Loucy (cell line): Measurements from ENCODE around the gene MYO3A.
"Not testable (repeated sequence)": the region's sequence is repeated elsewhere in the genome, so short reads cannot be mapped to it uniquely, and the experiment has no call there.

Experiments used
- H2AFZ ChIP-seq: fragments of 200-600 bp; sonication (generic); 2 replicates; pipeline ENCODE4 v1.6.0; 2016; ENCODE audit warnings: antibody characterized with exemption, mild to moderate bottlenecking, low read length, moderate library complexity
- H3F3A ChIP-seq: fragments of 200-600 bp; 2 replicates; pipeline ENCODE4 v1.6.0; 2016; ENCODE audit warnings: antibody characterized with exemption, low read depth, mild to moderate bottlenecking
- H3K27me3 ChIP-seq: fragments of 200-600 bp; sonication (generic); 2 replicates; pipeline ENCODE4 v1.6.1; 2014; ENCODE audit warnings: low read length, mild to moderate bottlenecking; ENCODE audit not compliant: insufficient read depth, poor library complexity, severe bottlenecking
- H3K36me3 ChIP-seq: fragments of 200-600 bp; sonication (generic); 2 replicates; pipeline ENCODE4 v1.6.1; 2016; ENCODE audit warnings: low read length; ENCODE audit not compliant: insufficient read depth
- H3K4me1 ChIP-seq: fragments of 200-600 bp; sonication (generic); 2 replicates; pipeline ENCODE4 v1.5.1; 2014; ENCODE audit warnings: low read length, mild to moderate bottlenecking; ENCODE audit not compliant: insufficient read depth, poor library complexity, severe bottlenecking
- H3K4me2 ChIP-seq: fragments of 200-600 bp; sonication (generic); 2 replicates; pipeline ENCODE4 v1.6.0; 2014; ENCODE audit warnings: antibody characterized with exemption, low read length, low read depth, mild to moderate bottlenecking; ENCODE audit not compliant: poor library complexity, severe bottlenecking
- H3K4me3 ChIP-seq: fragments of 200-600 bp; sonication (generic); 2 replicates; pipeline ENCODE4 v1.5.1; 2014; ENCODE audit warnings: low read length, mild to moderate bottlenecking, mixed read lengths; ENCODE audit not compliant: poor library complexity, severe bottlenecking
- H3K79me2 ChIP-seq: fragments of 200-600 bp; sonication (generic); 2 replicates; pipeline ENCODE4 v1.6.1; 2014; ENCODE audit warnings: low read length; ENCODE audit not compliant: insufficient read depth
- H3K9ac ChIP-seq: fragments of 200-600 bp; sonication (generic); 2 replicates; pipeline ENCODE4 v1.6.0; 2014; ENCODE audit warnings: mild to moderate bottlenecking, low read depth, low read length, moderate library complexity; ENCODE audit not compliant: poor library complexity, severe bottlenecking
- H3K9me2 ChIP-seq: fragments of 200-600 bp; sonication (generic); replicated peaks from 2 replicates; pipeline ENCODE4 v1.6.1; 2016; ENCODE audit warnings: low read depth, low read length, mixed read lengths
- H3K9me3 ChIP-seq: fragments of 200-600 bp; sonication (generic); 2 replicates; pipeline ENCODE4 v1.6.1; 2014; ENCODE audit warnings: mild to moderate bottlenecking, antibody characterized with exemption, low read length, low read depth; ENCODE audit not compliant: insufficient read depth
- H4K20me1 ChIP-seq: fragments of 200-600 bp; sonication (generic); 2 replicates; pipeline ENCODE4 v1.6.0; 2014; ENCODE audit warnings: antibody characterized with exemption, low read length, mild to moderate bottlenecking; ENCODE audit not compliant: insufficient read depth, poor library complexity, severe bottlenecking
- EZH2phosphoT487 ChIP-seq: fragments of 200-600 bp; IDR thresholded peaks from 2 replicates; pipeline ENCODE4 v1.6.1; 2018; ENCODE audit warnings: antibody characterized with exemption, mild to moderate bottlenecking, moderate library complexity, borderline replicate concordance
- TF ChIP-seq, protein P1 (sequence below): fragments of 200-600 bp; sonication (generic); conservative IDR thresholded peaks from 2 replicates; pipeline ENCODE4 v1.5.1; 2014; ENCODE audit warnings: mild to moderate bottlenecking, antibody characterized with exemption, low read length

Gene MYO3A

DNA sequence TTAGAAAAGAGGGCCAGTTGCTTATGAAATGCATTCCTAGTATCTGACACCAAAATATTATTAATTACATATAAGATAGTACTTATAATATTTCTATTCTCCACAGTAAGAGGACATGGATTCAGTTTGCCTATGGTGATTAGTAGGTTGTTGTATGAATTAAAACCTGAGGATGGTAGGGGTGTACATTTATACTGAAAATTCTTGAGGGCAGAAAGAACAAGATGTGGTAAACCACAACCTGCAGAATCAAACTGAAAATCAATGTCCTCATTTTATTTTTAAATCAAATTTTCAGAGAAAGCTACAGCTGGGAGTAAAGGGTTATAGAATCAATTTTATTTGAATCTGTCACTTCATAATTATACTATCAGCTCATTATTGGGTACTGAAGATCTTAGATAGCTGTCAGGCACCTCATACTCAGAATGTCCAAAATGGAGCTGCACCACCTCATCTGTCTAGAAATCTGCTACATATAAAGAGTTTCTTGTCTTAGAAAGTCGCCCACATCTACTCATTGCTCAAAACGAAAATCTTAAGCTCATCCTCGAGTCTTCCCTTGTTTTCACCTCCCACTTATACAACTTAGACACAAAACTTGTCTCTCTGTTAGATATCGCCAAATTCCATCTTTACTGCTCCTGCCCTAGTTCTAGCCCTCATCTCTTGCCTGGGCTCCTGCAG is 65.4 kb downstream of the MYO3A start:
- H2AFZ ChIP-seq = no peak overlapping the region
- TF ChIP-seq EZH2phosphoT487 = no peak
- TF ChIP-seq, protein P1, sequence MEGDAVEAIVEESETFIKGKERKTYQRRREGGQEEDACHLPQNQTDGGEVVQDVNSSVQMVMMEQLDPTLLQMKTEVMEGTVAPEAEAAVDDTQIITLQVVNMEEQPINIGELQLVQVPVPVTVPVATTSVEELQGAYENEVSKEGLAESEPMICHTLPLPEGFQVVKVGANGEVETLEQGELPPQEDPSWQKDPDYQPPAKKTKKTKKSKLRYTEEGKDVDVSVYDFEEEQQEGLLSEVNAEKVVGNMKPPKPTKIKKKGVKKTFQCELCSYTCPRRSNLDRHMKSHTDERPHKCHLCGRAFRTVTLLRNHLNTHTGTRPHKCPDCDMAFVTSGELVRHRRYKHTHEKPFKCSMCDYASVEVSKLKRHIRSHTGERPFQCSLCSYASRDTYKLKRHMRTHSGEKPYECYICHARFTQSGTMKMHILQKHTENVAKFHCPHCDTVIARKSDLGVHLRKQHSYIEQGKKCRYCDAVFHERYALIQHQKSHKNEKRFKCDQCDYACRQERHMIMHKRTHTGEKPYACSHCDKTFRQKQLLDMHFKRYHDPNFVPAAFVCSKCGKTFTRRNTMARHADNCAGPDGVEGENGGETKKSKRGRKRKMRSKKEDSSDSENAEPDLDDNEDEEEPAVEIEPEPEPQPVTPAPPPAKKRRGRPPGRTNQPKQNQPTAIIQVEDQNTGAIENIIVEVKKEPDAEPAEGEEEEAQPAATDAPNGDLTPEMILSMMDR = no peak
- no peaks in the 10 kb centered on the region for H3F3A ChIP-seq
- H3K4me3 ChIP-seq = no peak overlapping the region
- no peaks in the 10 kb centered on the region for H3K36me3 ChIP-seq
- H3K4me2 ChIP-seq = no peak overlapping the region
- H4K20me1 ChIP-seq = no peaks in the 10 kb centered on the region
- H3K9me3 ChIP-seq = no peaks in the 10 kb centered on the region
- no peaks in the 10 kb centered on the region for H3K4me1 ChIP-seq
- H3K9ac ChIP-seq = no peak overlapping the region
- no peaks in the 10 kb centered on the region for H3K79me2 ChIP-seq
- no peaks in the 10 kb centered on the region; the same call in 1 of the 2 replicates for H3K9me2 ChIP-seq
- H3K27me3 ChIP-seq = no peaks in the 10 kb centered on the region

DNA sequence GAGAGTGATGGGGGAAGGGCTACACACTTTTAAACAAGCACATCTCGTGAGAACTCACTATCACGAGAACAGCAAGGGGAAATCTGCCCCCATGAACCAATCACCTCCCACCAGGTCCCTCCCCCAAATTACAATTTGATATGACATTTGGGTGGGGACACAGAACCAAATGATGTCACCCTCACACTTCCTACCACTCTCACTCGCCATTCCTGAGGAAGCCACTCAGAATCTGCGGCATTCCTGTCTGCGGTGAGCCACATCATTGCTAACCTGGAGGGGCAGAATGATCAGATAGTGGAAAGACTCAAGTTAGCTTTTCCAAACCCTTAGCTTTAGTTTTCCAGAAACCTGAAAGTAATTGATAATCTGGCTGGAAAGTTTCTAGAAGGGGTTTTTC is 66.9 kb downstream of the MYO3A start:
- Histone ChIP-seq H3K9me2 (no peaks in the 10 kb centered on the region; the same call in 1 of the 2 replicates), H3F3A (no peaks in the 10 kb centered on the region), H2AFZ (no peak overlapping the region), H3K9me3 (no peaks in the 10 kb centered on the region), H4K20me1 (no peaks in the 10 kb centered on the region), H3K79me2 (no peaks in the 10 kb centered on the region), H3K4me1 (no peaks in the 10 kb centered on the region), H3K36me3 (no peaks in the 10 kb centered on the region), H3K4me3 (no peak overlapping the region), H3K27me3 (no peaks in the 10 kb centered on the region), H3K9ac (no peak overlapping the region), H3K4me2 (no peak overlapping the region)
- TF ChIP-seq, protein P1 = no peak
- no peak for TF ChIP-seq EZH2phosphoT487

DNA sequence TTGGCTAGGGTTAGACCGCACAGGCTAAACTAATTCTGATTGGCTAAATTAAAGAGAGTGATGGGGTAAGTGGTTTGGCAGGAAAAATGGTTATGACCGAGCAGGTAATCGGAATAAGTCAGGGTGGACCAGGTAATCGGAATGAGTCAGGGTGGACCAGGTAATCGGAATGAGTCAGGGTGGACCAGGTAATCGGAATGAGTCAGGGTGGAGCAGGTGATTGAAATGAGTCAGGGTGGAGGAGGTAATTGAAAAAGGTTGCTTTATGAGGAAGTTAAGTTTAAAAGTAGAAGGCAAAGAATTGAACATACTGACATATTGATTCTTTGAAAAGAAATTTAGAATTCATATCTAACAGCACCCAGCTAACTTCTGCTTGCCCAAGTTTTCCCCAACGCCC is 68.4 kb downstream of the MYO3A start:
- not testable (repeated sequence) for H3K79me2 ChIP-seq, H3K4me3 ChIP-seq, H3K9me3 ChIP-seq, H2AFZ ChIP-seq, H3K36me3 ChIP-seq, H3K27me3 ChIP-seq, H3K4me2 ChIP-seq, H3K4me1 ChIP-seq, H4K20me1 ChIP-seq, H3F3A ChIP-seq, H3K9ac ChIP-seq, H3K9me2 ChIP-seq

DNA sequence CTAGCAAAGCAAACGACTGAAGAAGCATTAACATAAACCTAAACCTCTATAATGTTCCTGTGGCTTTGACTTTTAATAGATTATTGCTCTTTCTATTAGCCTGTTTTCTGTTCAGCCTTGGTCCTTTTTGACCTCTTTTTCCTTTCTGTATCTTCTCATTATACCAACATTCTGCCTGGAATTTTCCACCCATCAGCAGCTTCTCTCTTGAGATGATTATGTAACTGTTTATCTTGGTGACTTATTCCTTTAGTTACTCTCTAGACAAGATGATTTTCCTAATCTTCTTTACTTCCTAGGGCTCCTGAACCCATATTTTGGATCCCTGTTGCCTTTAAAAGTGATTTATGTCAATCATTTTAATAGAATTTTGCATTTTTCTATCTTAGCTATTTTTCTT is 81.1 kb downstream of the MYO3A start:
- H3K4me2 ChIP-seq = no peak overlapping the region
- no peak overlapping the region for H3K9ac ChIP-seq
- H3K9me3 ChIP-seq = no peaks in the 10 kb centered on the region
- no peak overlapping the region for H3K4me3 ChIP-seq
- H3K4me1 ChIP-seq = no peaks in the 10 kb centered on the region
- no peaks in the 10 kb centered on the region for H3K36me3 ChIP-seq
- H3K27me3 ChIP-seq = no peaks in the 10 kb centered on the region
- H2AFZ ChIP-seq = no peak overlapping the region
- H3F3A ChIP-seq = no peaks in the 10 kb centered on the region
- H3K9me2 ChIP-seq = no peaks in the 10 kb centered on the region
- no peaks in the 10 kb centered on the region for H4K20me1 ChIP-seq
- TF ChIP-seq, protein P1 = no peak
- no peak for TF ChIP-seq EZH2phosphoT487
- H3K79me2 ChIP-seq = no peaks in the 10 kb centered on the region
